HG03139 (cell line): Measurements from ENCODE around the gene DNAAF6.

Experiments
- ATAC-seq: cut with Tn5 transposase; IDR thresholded peaks from one replicate; pipeline ENCODE4 v1.9.1; 2021; ENCODE audit not compliant: unreplicated experiment

DNAAF6 gene

DNA sequence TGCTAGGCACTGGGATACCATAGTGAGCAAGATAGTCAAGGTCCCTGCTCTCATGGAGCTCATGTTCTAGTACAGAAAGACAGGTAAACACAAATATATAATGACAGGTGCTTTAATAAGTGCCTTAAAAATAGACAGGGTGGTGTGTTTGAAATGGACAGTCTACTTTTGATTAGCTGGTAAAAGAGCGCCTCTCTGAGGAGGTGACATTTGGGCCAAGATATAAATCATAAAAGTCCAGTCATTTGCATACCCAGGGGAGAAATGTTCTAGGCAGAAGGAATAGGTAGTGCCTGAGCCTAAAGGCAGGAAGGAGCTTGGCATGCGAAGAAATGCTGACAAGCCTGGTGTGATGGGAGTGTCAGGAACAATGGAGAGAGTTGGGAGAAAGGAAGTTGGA is 83.6 kb downstream of the DNAAF6 start:
- ATAC-seq: no peak

GRCh38 chrX:107293056-107293455 is 86.6 kb downstream of the DNAAF6 start:
- ATAC-seq: no peak
